ENCODE results near the gene INPP5D. TPM values are rescaled to one million over a fixed set of nuclear protein-coding genes. Genes with fewer than 3 reads are reported as not detected.

INPP5D gene

Small RNA genes lying within 50 kb of the gene (small RNA-seq; reads per million reads assigned to genes)
- gene RN7SL32P (ENCODE audit: insufficient read depth) = not detected

Data from neuronal stem cell (in vitro differentiated cells).